HL-60 (cell line): ENCODE results near the gene DOCK7.

Source experiments
- CTCF ChIP-seq: IDR thresholded peaks from one replicate; pipeline ENCODE4 v1.5.1; 2011; ENCODE audit warnings: low read length, control low read depth, inconsistent platforms; ENCODE audit not compliant: insufficient read depth
- POLR2AphosphoS5 ChIP-seq: IDR thresholded peaks from 2 replicates; pipeline ENCODE4 v1.6.1; 2012; ENCODE audit warnings: low read depth

GRCh38 chr1:62529227-62529626 is 159.0 kb downstream of the DOCK7 start:
- TF ChIP-seq CTCF: no peak
- TF ChIP-seq POLR2AphosphoS5: no peak
